ENCODE results near the gene PDPR.
A peak's percentile ranks its signal among the peaks of the same experiment; 100 is the strongest.
"Not testable (repeated sequence)": the region's sequence is repeated elsewhere in the genome, so short reads cannot be mapped to it uniquely, and the experiment has no call there.

Gene PDPR

DNA sequence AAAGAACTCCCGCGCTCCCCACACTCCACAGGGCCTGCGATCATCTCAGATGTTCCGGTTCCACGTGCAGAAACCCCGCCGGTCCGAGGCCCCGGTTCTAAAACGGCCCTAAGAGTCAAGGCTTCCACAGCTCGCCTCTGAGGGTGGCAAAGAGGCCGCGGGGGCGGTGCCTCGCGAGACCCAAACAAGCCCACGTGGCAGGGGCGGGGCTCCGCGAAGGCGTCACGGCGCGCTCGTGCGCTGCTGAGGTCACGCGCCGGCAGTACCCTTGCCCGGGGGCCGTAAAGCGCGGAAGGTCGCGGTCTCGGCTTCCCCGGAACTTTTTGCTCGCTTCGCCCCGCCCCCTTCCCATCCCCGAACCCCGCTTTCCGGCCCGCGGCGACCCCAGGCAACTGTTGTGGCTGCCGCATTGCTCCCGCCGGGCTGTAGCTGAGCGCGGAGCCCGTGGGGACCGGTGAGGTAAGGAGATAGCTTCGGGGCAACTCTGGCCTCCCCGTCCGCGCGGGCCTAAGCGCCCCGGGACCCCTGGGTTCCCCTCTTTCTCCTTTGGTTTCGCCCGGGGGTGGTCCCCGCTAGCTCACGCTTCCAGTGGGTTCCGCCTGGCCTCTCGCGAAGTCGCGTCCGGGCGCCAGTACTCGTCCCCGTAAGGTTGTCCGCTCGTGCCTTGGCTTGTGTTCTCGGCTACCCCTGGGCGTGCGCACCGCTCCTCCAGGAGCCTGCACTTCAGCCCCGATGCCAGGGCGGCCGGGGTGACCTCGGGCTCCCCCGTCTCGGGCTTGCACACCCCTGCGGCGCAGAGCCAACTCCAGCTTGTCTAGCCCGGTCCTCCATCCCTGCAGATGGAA lies at the start of gene PDPR:
Gene PDPR, plus strand, starts transcription at position 351 of the 845 bp plus-strand sequence. CDS start 6,161 bp downstream, outside the sequence.
- DNase-seq (ENCODE audit: low read depth): peak; percentile 79

DNA sequence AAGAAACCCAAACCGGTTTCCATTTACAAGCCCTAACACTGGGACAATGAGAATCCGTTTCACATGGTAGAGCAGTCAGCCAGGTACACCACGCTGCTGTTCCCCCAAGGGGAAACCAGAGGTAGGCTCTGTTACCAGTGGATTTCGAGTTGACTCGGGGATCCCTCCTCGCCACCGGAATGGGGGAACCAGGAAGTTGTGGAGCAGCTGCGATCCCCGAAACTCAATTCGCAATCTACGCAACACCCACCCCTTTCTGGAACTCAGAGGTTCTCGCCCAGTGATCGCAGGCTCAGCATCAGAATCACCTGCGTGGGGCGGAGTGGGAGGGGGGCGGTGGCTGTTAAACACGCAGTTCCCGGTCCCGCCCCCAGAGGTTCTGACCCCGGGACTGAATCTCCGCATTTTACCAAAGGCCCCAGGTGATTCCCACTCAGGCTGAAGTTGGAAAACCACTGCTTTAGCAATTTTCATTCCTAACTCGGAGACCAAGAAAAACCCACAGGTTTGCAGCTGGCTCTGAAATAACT lies 49.2 kb upstream of the PDPR start:
- DNase-seq (ENCODE audit: low read depth): not testable (repeated sequence)

DNA sequence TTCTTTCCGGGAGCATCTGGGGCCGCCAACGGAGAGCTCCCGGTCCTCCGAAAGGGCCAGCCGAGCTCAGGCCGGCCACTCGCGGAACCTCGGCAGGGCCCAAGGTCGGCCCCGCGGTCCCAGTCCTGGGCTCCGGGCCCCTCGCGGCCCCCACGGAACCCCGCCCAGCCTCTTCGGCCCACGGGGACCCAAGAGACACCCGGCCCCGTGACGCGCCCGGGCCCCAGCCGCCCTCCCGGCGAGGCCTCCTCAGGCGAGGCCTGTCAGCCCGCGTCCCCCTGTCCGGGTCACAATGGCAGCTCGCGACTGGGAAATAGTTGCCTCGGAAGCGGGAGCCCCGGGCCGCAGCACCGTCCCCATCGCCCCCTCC lies 48.8 kb upstream of the PDPR start:
- not testable (repeated sequence) for DNase-seq (ENCODE audit: low read depth)

DNA sequence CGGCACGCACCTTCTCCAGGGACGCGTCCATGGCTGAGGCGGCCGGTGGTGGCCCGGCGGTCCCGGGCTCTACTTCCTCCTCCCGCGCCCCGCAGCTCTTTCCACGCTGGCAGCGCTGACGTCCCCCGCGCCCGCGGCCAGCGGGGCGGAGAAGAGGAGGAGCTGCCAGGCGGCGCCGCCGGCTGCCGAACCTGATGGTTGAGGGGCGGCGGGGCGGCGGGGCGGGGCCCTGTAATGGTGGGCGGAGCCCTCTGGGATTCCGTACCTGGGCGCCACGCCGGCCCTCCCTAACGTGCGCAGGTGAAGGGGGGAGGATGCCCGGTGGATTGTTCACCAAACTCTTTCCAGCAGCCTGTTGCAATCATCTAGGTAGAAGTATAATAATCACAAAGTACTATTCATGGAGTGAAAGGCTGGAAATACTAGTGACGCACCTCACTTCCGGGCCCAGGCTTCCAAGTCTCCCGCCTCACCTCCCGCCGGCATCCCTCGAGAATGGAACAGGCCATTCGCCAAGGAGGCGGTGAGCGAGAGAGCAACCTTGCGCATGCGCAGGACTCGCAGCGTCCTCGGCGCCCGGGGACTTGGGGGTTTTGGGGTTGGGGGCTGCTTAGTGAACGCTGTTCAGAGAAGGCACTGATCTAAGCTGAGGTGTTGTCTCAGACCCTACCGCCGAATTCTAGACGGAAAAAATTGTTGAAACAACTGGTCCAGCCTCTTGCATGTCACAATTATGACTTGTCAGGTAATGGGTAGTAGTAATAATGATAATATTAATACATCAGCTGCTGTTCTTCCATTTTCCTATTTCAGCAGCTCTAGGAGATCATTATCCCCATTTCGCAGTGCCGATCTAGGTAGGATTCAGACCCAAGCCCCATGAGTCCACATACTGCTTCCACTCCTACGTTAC lies 48.1 kb upstream of the PDPR start:
- DNase-seq (ENCODE audit: low read depth): peak; percentile 44

DNA sequence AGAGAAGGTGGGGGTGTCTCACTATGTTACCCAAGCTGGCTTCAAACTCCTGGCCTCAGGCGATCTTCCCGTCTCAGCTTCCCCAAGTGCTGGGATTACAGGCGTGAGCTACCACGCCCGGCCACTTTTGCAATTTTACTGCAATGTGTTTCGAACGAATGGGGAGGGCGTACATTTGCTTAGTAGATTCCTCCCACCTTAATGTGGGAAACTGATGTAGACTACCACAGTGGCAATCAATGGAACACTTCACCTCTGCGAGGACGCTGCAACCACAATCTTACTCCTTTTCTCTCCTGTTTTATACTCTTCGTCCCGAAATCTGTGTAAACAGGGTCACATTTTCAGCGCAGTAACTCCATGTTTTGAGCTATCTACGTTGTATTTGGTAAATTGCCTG lies 47.4 kb upstream of the PDPR start:
- not testable (repeated sequence) for DNase-seq (ENCODE audit: low read depth)

DNA sequence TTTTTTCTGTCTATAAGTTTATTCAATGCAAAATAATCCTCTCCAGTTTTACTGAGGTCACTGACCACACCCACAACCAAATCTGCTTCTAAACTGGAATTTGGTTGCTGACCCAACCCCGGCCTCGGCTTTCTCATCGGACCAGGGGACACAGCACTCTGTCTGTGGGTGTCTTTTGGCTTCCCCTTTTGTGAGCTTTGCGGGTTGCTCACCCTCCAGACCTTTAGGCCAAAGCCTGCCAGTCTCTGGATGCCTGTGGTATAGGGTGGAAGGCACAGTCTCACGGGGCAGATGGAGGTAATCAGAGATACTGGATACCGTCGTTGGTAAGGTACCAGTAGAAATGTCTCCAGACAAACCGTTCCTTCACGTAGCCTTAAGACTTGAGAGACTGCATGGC lies 35.1 kb upstream of the PDPR start:
- DNase-seq (ENCODE audit: low read depth): not testable (repeated sequence)

DNA sequence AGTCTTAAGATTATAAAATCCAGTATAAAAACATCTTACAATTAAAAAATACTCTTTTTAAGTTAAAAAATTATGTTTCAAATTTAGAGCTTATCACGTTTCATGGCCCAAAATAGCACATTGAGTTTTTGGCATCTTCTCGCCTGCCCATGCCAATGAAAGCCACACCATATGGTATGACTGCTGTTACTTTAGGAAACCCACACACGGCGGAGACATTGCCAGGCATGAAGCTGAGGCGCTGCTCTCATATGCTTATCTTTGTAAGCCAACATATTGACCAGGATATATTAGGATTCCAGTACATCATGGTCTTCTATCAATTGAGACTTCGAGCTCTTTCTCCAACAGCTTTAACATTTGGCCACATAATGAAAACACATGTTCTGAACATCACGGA lies 32.9 kb upstream of the PDPR start:
- DNase-seq (ENCODE audit: low read depth): not testable (repeated sequence)

DNA sequence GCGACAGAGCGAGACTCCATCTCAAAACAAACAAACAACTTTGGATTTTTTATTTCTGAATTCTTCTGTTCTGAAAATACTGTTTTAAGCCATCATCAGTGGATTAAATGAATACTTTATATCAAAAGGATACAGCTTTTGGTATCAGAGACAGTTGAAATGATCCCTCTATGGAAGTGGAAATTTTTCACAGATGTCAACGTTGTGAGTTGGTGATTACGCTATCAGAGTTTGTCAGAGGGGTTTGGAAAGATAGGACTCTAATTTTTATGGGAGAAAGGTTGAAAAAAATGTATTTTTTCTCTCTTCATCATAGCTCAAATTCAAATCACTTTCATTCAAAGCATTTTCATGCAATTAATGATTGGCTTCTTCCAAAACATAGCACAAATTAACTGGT lies 30.2 kb upstream of the PDPR start:
- DNase-seq (ENCODE audit: low read depth): not testable (repeated sequence)

DNA sequence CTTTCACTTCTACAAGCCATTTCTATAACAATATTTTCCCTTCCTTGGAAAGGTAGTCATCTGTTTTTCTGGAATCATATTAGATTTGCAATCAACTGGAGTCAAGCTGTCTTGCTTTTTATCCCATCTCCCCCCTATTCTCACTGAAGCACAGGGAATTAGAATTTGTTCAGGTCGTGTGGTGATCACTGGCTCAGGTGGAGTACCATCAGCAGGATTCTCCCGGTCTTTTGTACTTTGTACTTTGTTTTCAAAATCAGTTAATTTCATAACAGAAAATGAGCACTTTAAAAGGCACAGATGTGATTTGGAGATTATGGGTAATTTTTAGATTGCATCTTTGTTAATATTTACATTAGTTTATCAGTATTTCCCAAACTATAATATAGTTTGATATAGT lies 26.0 kb upstream of the PDPR start:
- DNase-seq (ENCODE audit: low read depth): not testable (repeated sequence)

DNA sequence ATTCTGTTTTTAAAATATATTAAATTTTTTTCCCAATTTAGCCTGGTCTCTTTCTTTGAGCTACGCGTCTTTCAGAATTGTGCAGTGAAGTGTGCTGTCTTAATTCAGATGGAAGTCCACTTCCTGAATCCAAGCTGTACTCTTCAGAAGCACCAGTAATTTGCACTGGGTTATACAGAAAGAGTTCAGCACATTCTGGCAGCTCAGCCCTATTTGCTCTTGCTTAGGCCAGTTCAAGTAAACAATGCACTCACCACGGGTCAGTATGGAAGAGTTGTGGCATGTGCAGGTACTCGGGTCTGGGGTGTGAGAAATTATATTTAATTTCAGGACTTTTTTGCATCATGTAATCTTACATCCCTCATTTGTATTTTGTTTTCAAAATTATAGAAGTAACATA lies 25.3 kb upstream of the PDPR start:
- not testable (repeated sequence) for DNase-seq (ENCODE audit: low read depth)

DNA sequence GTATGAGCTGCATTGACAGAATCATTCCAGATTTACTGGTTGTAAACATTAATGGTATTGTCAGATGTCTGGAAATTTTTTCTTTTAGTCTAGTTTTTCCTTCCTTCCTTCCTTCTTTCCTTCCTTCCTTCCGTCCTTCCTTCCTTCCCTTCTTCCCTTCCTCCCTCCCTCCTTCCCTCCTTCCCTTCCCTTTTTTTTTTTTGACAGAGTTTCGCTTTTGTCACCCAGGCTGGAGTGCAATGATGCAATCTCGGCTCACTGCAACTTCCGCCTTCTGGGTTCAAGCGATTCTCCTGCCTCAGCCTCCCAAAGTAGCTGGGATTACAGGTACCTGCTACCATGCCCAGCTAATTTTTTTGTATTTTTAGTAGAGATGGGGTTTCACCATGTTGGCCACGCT lies 24.8 kb upstream of the PDPR start:
- not testable (repeated sequence) for DNase-seq (ENCODE audit: low read depth)

DNA sequence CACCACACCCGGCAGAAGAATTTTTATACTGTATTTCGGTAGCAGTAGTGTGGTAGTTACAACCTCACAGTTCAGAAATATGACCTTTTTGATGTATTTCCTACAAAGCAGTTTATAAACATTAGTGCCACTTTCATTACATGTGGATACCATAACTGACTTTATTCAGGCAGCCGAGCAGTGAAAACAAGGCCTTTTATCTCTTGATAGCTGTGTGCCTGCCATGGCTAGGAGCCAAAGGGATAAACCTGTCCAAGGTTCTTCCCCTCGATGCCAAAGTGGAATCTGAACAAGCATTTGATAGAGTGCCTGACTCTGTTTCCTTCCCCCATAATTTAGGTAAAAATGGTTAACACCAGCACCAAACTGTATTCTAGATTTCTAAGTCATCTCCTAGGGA lies 23.0 kb upstream of the PDPR start:
- not testable (repeated sequence) for DNase-seq (ENCODE audit: low read depth)

DNA sequence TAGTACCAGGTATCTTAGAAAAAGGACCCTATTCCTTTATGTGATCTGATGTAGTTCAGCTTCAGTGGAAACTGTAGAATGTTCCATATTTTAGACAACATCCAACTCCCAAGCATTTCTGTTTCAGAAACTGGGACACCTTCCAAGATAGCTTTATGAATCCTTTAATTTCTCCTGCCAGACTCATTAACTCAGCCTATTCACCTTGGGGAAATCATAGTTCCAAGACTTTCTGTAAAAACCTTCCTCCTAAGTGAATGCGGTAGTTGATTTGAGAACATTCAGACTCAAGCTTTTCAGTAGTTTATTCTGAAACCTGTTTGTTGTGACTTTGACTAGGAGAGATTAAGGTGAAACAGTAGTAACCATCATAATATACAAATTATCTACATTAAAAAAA lies 20.0 kb upstream of the PDPR start:
- DNase-seq (ENCODE audit: low read depth): not testable (repeated sequence)

DNA sequence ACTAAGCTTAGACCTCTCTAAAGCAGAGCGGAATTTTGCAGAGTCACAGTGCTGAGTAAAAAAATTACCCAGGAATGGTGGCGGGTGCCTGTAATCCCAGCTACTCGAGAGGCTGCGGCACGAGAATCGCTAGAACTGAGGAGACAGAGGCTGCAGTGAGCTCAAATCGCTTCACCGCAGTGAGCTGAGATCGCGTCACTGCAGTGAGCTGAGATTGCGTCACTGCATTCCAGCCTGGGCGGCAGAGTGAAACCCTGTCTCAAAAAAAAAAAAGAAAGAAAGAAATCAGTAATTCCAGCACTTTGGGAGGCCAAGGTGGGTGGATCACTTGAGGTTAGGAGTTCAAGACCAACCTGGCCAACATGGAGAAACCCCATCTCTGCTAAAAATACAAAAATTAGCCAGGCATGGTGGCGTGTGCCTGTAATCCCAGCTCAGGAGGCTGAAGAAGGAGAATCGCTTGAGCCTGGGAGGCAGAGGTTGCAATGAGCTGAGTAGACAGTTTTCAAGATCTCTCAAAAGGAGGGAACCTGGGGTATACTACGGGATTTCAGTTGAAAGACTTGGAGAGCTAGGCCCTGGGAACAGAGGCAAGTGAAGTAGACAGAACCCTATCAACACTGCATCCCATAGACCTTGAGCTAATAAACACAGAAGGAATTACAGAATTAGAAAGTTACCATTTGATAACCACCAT lies 4.4 kb upstream of the PDPR start:
- DNase-seq (ENCODE audit: low read depth): not testable (repeated sequence)

DNA sequence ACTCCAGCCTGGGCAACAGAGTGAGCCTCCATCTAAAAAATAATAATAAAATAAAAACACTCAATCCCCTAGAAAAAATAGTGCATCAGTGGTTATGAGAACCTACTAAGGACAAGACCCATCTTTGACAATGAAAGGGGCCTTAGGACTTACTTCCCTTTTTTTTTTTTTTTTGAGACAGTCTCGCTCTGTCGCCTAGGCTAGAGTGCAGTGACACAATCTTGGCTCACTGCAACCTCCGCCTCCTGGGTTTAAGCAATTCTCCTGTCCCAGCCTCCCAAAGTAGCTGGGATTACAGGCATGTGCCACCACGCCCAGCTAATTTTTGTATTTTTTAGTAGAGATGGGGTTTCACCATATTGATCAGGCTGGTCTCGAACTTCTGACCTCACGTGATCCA lies 2.0 kb upstream of the PDPR start:
- not testable (repeated sequence) for DNase-seq (ENCODE audit: low read depth)

DNA sequence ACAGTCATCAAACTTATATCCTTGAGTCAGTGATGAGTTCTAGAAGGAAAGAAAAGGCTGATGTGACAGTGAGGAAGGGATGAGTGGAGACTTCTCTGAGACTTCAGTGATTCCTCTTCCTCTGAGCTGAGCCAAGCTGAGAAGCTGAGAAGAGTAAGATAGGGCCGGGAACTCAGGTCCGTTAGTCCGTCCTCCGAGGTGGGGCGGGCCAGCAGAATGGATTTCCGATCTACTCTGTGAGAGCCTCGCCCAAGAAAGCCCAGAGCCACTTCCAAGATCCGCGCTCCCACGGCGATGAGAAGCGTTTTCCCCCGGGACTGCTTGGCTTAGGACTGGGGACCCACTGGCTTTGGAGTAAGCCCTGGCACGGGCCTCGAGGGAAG lies 542 bp upstream of the PDPR start:
- not testable (repeated sequence) for DNase-seq (ENCODE audit: low read depth)

DNA sequence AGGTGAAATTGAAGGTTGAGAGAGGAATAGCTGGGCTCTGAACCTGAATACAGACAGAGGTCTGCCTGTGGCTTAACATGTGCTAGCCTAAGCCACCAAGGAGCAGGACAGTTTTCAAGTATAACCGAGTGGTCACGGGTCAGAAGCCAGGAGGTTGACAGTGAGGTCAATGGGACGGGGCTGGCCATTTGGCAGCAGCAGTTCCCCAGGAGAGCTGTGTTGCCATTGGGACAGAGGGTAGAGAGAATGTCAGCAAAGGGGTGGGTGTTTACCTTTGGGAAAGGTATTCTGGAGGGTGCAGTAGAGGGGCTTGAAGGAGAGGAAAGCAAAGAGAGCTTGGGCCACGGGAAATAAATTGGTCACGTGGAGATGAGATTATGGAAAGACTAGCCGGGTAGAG lies 4.2 kb downstream of the PDPR start:
- not testable (repeated sequence) for DNase-seq (ENCODE audit: low read depth)

DNA sequence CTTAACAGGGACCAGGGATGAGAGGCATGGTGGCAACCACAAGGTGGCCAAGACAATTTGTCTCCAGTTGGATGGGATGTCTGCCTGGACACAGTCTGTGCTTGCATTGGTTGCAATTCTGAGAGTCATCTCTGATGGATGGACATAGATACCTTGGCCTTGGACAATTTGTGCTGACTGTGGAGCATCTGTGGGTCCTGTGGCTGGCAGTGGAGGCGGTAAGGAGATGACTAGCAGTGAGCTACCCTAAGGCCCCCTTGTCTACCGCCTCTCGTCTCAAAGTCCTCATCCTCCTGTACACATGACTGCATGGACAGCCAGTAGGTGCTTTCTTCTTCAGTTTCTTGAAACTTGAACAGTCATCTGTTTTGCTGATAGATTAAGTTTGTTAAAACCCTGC lies 4.6 kb downstream of the PDPR start:
- not testable (repeated sequence) for DNase-seq (ENCODE audit: low read depth)

DNA sequence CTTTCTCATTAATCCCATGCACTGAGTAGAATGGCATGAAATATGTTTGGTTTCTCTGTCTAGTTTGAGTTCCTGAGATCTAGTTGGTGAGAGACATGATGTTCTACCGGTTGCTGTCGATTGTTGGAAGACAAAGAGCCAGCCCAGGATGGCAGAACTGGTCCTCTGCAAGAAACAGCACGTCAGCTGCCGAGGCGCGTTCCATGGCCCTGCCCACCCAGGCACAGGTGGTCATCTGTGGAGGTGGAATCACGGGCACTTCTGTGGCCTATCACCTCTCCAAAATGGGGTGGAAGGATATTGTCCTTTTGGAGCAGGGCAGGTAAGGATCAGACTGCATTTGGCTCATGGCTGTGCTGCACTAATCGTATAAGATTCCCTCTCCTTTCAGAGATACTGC lies 6.3 kb downstream of the PDPR start:
- not testable (repeated sequence) for DNase-seq (ENCODE audit: low read depth)

DNA sequence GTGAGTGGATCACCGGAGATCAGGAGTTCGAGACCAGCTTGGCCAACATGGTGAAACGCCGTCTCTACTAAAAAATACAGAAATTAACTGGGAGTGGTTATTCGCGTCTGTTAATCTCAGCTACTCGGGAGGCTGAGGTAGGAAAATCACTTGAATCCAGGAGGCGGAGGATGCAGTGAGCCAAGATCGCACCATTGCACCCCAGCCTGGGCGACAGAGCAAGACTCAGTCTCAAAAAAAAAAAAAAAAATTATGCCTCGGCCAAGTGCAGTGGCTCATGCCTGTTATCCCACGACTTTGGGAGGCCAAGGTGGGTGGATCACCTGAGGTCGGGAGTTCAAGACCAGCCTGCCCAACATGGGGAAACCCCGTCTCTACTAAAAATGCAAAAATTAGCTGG lies 9.7 kb downstream of the PDPR start:
- not testable (repeated sequence) for DNase-seq (ENCODE audit: low read depth)

DNA sequence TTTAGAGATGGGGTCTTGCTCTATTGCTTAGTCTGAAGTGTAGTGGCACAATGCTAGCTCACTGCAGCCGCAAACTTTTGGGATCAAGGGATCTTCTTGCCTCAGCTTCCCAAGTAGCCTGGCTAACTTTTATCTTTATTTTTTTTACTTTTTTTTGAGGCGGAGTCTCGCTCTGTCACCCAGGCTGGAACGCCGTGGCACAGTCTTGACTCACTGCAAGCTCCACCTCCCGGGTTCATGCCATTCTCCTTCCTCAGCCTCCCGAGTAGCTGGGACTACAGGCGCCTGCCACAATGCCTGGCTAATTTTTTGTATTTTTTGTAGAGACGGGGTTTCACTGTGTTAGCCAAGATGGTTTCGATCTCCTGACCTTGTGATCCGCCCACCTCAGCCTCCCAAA lies 12.1 kb downstream of the PDPR start:
- not testable (repeated sequence) for DNase-seq (ENCODE audit: low read depth)

DNA sequence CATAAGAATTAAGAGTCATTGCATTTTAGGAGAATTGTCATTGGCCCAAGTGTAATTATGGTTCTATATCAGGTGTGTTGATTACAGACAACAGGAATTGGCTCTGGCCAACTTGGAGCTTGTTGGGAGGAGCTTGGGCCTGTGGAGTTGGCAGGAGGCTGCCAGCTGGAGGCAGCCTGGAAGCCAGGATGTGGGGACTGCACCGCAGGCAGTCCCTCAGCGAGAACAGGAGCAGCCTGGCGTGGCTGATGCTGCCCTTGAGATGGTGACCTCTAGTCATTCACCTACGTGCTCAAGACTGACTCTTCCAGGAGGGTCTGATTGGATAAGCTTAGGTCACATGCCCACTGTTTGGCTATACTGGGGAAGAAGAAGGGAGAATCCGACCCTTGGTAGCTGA lies 13.6 kb downstream of the PDPR start:
- not testable (repeated sequence) for DNase-seq (ENCODE audit: low read depth)

Data from stromal cell of bone marrow (primary cell).